Activated CD4-positive, CD25-positive, alpha-beta regulatory T cell treated with anti-CD3 and anti-CD28 coated beads, Interleukin-2, amount 50 U/mL, for 24 hours (primary cell): ENCODE results near the gene CCDC178.
"Not testable (repeated sequence)": the region's sequence is repeated elsewhere in the genome, so short reads cannot be mapped to it uniquely, and the experiment has no call there.

ENCODE experiments used
- ATAC-seq, 2 donors: fragments of 150-1000 bp; cut with Tn5 transposase; one replicate each; pipeline ENCODE4 v1.10.0; 2021; ENCODE audit warnings: mild to moderate bottlenecking in 1 of 2, moderate library complexity in 1 of 2

Gene CCDC178

GRCh38 chr18:33210575-33211189 is 229.8 kb downstream of the CCDC178 start:
- ATAC-seq, result no peak

DNA sequence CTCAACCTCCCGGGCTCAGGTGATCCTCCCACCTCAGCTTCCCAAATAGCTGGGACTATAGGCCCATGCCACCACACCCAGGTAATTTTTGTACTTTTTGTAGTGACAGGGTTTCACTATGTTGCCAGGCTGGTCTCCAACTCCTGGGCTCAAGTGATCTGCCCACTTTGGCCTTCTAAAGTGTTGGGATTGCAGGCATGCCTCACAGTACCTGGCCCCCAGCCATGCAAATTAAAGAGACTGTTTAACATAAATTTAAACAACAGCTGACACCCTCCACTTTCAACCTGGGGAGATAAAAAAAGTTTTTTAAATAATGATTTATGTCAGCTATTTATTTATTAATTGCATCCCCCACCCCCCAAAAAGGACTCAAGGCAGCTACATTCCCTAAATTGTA is 234.7 kb downstream of the CCDC178 start:
- no peak for ATAC-seq

DNA sequence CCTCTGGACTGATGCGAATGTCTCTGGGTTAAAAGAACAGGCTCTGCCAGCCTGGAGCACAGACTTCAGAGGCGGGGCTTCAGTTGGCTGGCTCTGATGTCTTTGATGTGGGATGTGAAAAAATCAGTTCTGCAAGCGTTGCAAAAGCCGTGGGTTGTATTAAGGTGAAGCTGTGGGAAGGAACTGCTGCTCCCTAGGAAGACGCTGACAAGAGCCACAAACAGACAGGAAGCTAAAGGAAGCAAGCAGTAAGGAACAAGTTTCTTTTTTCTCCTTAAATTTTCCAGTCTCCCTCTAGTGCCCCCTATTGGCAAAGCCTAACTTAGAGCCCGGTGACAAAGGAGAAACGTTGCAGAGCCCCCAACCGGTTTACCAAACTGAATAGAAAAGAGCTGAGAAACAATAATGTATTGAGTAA is 239.0 kb downstream of the CCDC178 start:
- no peak for ATAC-seq

- ATAC-seq, result no peak
Observed at GRCh38 chr18:33195795-33196194, 244.7 kb downstream of the CCDC178 start.

GRCh38 chr18:33194793-33195192 is 245.7 kb downstream of the CCDC178 start:
- no peak for ATAC-seq

- ATAC-seq, result no peak
Observed at GRCh38 chr18:33184958-33185357, 255.6 kb downstream of the CCDC178 start.

- ATAC-seq, result no peak
Observed at GRCh38 chr18:33184175-33184574, 256.3 kb downstream of the CCDC178 start.

DNA sequence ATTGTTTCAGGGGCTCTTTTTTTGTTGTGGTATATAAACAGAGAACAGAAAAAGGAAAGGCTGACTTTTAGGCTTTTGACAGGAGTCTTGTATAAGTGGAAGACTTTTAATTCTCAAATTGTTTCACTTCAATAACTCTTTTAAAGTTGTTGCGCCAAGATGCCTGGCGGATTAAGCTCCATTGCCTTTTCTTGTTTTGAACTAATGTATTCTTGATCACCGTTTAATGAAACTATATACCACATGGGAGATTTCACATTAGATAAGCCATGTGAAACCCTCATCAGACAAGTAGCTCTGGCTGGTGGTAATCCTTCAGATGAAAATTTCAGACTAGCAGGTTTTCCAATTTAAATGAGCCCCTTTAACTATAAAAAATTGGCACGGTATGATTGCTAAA is 257.4 kb downstream of the CCDC178 start:
- ATAC-seq, result no peak

DNA sequence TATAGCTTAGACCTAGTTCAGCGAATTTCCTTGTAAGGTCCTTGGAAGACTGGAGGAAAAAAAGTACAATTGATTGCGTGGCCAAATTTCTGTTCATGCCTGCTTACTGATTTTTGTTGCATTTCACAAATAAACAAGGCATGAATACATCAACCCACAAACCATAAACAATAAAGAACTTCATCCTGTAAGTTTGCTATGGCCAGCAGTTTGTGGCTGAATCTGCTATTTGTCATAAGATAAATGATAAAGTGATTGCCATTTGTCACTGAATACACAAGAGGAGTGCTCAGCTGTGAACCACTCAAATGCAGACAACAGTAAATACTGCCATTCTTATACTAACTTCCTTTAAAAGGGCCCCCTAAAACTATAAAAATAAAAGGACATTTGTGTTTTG is 259.5 kb downstream of the CCDC178 start:
- no peak for ATAC-seq

- no peak for ATAC-seq
Observed at GRCh38 chr18:33169218-33169617, 271.3 kb downstream of the CCDC178 start.

- ATAC-seq, result not testable (repeated sequence)
Observed at GRCh38 chr18:33164121-33164520, 276.4 kb downstream of the CCDC178 start.

DNA sequence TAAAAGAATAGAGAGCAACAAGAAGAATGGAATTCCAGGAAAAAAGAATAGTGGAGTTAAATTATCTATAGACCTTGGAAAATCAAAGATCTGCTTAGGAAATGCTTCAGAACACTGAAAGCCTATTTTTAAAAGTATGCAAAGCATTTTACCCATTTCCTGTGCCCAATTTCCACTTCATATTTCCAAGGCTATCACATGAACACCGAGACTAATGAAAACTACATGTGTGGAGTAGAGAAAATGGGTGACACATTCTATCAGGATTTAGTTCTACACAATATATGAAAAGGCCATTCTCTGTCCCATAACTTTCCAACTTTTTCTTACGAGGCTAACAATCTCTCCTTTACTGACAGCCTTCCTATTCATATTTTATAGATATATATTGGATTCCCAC is 279.4 kb downstream of the CCDC178 start:
- ATAC-seq, result no peak

- no peak for ATAC-seq
Observed at GRCh38 chr18:33159151-33159550, 281.4 kb downstream of the CCDC178 start.

DNA sequence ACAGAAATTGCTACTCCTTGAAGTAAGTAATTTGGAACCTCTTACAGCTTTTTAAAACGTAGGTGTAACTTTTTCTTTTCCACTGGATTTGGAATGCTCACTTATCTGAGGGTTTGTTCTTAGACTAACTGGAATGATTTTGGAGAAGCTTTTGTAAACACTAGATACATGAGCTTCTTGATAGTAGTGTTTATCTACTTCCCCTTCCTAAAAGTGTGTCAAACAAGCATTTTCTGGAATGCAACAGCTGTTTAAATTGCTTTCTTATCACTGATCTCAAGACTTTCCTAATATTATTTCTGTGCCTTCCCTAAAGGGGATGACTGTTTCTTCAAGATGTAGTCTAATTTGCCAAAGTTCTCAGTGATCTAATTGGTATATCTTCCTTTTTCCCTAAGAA is 282.6 kb downstream of the CCDC178 start:
- ATAC-seq, result no peak

DNA sequence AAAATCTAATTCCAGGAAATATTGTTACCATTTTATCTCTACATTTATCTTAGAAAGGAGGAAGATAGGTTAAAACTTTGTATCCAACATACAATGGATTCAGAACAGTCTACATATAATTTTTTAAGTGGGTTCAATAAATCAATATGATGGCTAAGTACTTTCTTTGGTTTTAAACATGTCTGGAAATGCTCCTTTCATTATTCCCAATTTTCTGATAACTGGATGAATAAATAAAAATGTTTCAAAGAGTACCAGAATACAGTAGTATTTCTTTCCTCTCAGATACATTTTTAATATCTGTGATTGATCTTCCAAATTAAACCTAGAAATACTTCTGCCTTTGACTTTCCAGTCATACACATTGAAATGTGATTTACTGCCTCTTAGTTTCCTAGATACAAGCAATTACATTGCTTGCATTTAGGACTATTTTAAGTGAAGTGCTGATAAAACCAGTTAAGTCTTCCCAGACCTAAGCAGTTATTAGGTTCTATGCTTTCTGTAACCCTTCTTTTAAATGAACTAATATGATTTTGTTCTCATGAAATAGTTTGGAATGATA is 283.5 kb downstream of the CCDC178 start:
- ATAC-seq, result no peak

DNA sequence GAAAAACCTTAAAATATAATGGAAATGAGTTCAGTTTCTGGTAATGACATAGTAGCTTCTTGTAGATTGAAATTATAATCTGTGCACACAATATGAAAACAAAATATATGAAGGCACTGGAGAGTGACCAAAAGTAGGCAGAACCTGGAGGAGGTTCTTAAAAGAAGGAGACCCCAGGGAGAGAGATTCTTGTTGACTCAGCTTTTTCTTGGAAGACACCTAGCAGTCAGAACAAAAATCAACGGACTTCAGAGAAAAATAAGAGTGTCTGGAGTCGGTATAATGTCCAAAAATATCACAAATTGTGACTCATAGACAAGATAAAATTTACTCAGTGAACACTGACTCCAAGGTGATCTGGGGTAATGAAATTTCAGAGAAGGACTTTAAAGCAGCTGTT is 286.5 kb downstream of the CCDC178 start:
- ATAC-seq, result no peak

- ATAC-seq, result no peak
Observed at GRCh38 chr18:33152376-33152775, 288.1 kb downstream of the CCDC178 start.

- ATAC-seq, result not testable (repeated sequence)
Observed at GRCh38 chr18:33147811-33148210, 292.7 kb downstream of the CCDC178 start.

GRCh38 chr18:33146014-33146413 is 294.5 kb downstream of the CCDC178 start:
- no peak for ATAC-seq

- no peak for ATAC-seq
Observed at GRCh38 chr18:33135951-33136660, 304.4 kb downstream of the CCDC178 start.

- no peak for ATAC-seq
Observed at GRCh38 chr18:33132657-33133056, 307.9 kb downstream of the CCDC178 start.

GRCh38 chr18:33128581-33128980 is 311.9 kb downstream of the CCDC178 start:
- no peak for ATAC-seq

GRCh38 chr18:33123862-33124518 is 316.5 kb downstream of the CCDC178 start:
- no peak for ATAC-seq

DNA sequence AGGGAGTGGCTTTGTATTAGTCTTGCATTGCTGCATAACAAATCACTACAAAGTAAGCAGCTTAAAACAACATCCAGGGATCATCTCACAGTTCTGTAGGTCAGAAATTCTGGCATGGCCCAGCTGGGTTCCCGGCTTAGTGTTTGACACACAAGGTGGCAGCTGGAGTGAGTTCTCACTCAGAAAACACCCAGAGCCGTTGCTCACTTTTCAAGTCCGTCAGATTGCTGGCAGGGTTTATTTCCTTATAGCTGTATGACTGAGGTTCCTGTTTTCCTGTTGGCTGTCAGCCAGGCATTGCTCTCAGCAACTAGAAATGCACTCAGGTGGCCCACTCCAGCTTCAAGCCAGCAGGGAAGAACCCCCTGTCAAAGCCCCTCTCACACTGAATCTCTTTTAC is 324.1 kb downstream of the CCDC178 start:
- ATAC-seq, result no peak
